Measurements from ENCODE around the gene OR51F2.
"Not testable (repeated sequence)": the region's sequence is repeated elsewhere in the genome, so short reads cannot be mapped to it uniquely, and the experiment has no call there.

The OR51F2 gene

DNA sequence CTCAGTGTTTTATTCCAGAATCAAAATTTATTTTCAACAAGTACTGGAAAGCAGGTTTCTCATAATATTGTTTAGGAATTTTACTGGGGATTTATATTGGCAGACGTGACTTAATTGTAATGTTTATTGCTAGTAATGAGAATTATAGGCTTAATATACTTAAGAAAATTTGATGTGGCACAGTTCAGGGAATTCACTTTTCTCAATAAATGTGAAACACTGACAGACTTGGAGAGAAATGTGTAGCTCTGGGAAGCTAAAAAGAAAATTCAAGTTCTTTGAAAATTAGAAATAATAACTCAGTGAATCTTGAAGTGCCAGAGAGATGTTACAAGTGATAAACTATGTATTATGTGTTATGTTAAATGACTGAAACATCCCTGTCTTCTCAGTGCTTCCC, at the start of gene OR51F2:
OR51F2 (plus strand) TSS at position 301 of the 400 bp plus-strand sequence. CDS start 101 bp downstream, outside the sequence.
- in situ Hi-C loops (cut with MboI; ENCODE audit: low sequenced_read_pairs) = no loop called here

DNA sequence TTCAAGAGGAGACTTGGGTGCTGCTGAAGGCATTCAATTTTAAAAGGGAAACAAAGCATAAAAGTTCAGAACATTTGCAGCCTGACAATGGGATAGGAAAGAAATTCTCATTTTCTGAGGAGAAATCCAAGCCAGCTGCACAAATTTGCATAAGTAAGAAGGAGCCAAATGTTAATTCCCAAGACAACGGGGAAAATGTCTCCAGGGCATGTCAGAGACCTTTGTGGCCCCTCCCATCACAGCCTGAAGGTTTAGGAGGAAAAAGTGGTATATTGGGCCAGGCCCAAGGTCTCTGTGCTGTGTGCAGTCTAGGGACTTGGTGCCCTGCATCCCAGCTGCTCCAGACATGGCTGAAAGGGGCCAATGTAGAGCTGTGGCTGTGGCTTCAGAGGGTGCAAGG, 38.7 kb upstream of the OR51F2 start:
- in situ Hi-C loops (cut with MboI; ENCODE audit: low sequenced_read_pairs) = no loop called here

DNA sequence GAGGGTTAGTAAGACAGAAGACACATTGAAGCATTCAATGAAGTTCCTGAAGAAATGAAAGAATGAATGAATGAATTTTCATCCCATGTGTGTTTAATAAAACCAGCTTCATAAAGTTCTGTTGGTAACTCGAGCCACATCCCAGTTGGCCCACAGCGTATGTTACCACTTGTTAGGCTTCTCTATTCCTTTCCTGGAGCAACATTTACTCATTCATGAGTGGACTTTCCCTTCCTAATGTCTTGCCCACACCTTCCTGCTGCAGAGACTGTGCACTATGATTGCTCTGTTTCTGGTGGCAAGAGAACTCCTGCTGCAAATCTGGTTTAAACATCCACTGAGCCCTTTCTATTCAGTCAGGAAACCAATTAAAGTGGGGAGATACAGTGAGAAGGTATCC, 23.9 kb upstream of the OR51F2 start:
- in situ Hi-C loops (cut with MboI; ENCODE audit: low sequenced_read_pairs) = no loop called here

DNA sequence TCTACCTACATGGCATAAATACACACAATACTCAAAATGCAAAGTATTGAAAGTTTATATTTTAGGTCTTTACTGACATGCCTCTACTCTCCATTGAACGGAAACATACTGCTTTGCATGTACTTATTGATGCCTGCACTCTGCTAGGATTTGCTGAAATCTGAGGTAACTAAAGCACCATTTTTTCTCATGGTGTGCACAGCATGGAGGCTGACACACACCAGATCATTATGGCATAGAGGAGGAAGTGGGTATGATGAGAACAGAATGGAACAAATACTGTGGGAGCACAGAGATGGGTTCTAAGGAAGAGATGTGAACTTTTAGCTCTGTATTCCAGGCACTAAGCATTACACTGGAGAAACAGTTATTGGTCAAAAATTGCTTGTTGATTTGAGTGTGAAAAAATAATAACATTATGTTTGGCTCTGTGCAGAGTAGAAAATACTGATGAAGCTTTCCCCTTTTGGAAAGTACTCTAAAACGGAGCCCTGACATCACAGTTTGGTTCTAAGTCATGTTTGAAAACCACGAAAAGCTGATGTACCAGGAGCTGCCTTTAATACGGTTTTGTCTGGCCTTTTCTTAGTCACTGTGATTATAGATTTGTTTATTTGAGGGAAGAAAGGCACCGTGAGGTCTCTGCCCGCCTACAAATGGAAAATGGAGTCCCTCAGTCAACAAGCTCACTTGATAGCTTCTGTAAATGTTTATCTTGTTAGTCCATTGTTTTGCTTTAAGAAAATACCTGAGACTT, 22.5 kb upstream of the OR51F2 start:
- in situ Hi-C loops (cut with MboI; ENCODE audit: low sequenced_read_pairs) = no loop called here

DNA sequence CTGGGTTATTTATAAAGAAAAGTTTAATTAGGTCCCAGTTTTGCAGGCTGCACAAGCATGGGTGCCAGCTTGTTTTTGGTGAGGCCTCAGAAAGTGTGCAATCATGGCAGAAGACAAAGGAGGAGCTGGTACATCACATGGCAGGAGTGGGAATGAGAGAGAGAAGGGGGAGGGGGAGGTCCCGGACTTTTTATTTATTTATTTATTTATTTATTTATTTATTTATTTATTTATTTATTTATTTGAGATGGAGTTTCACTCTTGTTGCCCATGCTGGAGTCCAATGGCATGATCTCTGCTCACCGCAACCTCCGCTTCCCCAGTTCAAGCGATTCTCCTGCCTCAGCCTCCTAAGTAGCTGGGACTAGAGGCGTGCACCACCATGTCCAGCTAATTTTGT, 19.8 kb upstream of the OR51F2 start:
- in situ Hi-C loops (cut with MboI; ENCODE audit: low sequenced_read_pairs) = not testable (repeated sequence)

DNA sequence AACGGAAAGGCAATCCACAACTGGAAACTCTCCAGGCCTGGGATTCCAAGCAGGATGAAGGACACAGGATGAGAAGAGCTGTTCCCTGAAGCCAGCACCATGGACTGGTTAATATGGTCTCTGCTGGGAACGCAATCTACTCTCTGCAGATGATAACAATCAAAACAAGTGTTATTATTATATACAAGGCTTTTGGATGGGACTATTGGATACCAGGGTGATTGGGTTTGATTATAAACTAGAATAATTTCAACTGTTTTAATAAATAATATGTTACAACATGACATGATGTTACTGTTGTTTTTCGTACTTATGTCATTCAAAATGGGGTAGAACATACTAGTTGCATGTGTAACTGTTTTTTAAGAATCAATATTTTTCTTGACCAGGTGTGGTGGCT, 16.8 kb upstream of the OR51F2 start, which contains the start of gene OR52R1:
OR52R1 (minus strand) TSS at position 101 of the 400 bp plus-strand sequence; CDS start at position 101, 0 bp downstream.
- in situ Hi-C loops (cut with MboI; ENCODE audit: low sequenced_read_pairs) = no loop called here

DNA sequence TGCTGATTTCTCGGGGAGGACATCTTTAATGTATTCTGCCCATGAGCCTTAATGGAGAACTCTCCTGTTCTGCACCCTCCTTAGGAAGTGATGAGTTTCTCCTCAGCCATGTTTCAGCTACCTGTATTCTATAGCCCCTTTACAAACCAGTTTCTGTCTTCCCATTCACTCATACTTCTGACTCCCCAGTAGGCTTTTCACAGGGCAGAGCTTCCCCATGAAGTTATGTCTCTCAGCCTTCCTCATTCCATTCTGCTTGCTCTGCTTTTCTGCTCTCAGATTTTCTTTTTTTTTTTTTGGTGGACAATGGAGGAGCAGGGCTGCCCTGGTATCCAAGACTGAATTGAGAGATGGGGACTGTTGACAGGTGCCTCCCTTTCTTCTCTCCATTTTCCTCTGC, 12.6 kb upstream of the OR51F2 start:
- in situ Hi-C loops (cut with MboI; ENCODE audit: low sequenced_read_pairs) = no loop called here

DNA sequence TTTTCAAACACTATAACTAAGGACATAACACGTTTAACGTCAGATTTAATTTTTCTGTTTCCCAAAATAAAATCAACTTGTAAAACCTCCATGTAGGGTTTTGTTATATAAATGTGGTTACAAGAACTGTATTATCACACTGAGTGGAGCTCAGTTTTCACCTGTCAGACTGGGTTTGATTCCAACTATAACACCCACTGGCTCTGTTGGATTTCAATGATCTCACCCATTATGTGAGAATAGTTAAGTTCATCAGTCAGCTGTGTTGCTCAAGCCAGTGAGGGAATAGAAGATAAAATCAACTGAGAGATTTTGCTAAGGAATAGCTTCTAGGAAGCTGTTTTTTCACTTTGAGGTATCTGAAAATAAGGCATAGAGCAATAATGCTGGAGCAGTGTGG, 11.9 kb upstream of the OR51F2 start:
- in situ Hi-C loops (cut with MboI; ENCODE audit: low sequenced_read_pairs) = no loop called here

- in situ Hi-C loops (cut with MboI; ENCODE audit: low sequenced_read_pairs) = no loop called here
Observed at GRCh38 chr11:4825132-4825531, 4.0 kb downstream of the OR51F2 start.

DNA sequence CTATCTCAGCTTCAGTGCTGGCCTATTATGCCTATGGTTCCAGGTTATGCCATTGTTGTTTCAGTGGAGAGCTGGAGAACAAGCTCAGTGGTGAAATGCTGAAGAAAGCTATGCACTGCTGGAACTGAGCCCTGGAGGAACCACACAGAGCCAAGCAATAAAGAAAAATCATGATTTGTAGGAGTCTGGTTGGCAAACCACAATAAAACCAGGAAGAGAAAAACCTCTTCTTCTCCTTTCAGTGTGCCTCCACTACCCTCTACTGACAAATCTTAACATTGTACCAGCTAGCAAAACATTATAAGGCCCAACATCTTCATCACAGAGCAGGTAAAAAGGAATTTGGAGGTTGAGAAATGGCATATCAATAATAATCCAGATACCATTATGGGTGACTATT, 5.3 kb downstream of the OR51F2 start:
- in situ Hi-C loops (cut with MboI; ENCODE audit: low sequenced_read_pairs) = no loop called here

GRCh38 chr11:4830346-4830745, 9.2 kb downstream of the OR51F2 start:
- in situ Hi-C loops (cut with MboI; ENCODE audit: low sequenced_read_pairs) = no loop called here

DNA sequence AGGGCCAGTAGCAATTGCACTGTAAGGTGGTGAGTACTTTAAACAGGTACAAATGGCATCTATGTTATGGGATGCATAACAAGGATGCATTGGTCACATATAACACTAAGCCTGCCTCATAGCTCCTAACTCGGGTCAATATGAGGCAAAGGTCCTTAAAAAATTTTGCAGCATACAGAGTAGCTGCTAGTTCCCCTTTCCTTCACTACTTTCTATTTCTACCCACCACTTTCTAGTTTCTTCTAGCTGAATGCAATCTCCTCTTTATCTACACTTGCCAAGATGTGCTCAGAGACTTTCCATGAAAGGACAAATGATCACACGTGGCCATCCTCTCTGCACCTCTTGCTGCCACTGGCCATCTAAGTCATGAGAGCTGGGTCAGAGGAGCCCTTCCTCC, 9.8 kb downstream of the OR51F2 start:
- in situ Hi-C loops (cut with MboI; ENCODE audit: low sequenced_read_pairs) = no loop called here

DNA sequence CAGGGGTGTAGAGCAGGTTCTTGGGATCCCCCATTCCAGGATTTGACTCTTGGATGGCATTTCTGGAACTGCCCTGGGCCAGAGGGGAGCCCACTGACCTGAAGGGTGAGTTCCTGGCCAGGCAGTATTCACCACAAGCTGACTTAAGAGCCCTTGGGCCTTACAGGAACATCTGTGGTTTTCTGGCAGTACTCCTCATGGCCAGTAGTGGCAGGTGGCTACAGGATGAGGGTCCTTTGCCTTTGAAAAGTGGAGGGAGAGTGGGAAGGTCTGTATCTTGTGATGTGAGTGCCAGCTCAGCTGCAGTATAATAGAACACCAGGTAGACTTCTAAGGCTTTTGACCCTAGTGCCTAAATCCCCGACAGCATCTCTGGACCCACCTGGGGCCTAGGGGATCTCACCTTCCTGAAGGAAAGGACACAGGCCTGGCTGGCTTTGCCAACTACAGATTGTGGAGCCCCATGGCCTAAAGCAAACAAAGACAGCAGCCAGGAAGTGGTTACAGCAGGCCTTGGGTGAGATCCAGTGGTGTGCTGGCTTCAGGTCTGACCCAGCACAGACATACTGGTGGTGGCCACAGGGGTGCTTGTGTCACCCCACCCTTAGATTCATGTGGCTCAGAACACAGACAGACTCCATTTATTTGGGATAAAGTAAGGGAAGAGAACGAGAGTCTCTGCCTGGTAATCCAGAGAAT, 18.9 kb downstream of the OR51F2 start:
- in situ Hi-C loops (cut with MboI; ENCODE audit: low sequenced_read_pairs) = no loop called here

GRCh38 chr11:4848908-4849532, 27.9 kb downstream of the OR51F2 start, which contains the start of gene OR51S1:
OR51S1 (minus strand) TSS chr11:4849208; CDS start chr11:4849208, 0 bp downstream.
- in situ Hi-C loops (cut with MboI; ENCODE audit: low sequenced_read_pairs) = no loop called here

DNA sequence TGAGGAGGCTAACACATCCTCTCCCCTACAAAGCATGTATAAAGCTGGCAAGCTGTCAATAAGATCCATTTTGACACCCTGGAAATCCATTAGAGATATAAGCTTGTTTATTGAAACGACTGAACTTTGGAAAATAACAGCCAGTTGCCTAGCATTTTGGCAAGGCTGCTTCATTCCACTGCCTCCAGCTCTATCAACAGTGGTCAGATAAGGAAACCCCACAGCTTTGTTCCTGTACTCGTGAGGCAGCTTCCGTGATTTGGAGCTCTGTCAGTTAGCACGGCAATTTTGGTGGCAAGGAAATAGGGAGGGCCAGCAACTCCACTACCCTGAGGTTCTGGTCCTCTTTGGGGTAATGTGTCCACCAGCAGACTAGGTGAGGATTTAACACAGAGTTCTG, 29.9 kb downstream of the OR51F2 start:
- in situ Hi-C loops (cut with MboI; ENCODE audit: low sequenced_read_pairs) = no loop called here

DNA sequence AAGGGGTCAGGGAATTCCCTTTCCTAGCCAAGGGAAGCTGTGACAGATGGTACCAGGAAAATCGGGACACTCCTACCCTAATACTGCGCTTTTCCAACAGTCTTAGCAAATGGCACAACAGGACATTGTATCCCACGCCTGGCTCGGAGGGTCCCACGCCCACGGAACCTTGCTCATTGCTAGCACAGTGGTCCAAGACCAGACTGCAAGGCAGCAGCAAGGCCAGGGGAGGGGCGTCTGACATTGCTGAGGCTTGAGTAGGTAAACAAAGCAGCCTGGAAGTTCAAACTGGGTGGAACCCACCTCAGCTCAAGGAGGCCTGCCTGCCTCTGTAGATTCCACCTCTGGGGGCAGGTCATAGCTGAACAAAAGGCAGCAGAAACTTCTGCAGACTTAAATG, 33.2 kb downstream of the OR51F2 start:
- in situ Hi-C loops (cut with MboI; ENCODE audit: low sequenced_read_pairs) = not testable (repeated sequence)

DNA sequence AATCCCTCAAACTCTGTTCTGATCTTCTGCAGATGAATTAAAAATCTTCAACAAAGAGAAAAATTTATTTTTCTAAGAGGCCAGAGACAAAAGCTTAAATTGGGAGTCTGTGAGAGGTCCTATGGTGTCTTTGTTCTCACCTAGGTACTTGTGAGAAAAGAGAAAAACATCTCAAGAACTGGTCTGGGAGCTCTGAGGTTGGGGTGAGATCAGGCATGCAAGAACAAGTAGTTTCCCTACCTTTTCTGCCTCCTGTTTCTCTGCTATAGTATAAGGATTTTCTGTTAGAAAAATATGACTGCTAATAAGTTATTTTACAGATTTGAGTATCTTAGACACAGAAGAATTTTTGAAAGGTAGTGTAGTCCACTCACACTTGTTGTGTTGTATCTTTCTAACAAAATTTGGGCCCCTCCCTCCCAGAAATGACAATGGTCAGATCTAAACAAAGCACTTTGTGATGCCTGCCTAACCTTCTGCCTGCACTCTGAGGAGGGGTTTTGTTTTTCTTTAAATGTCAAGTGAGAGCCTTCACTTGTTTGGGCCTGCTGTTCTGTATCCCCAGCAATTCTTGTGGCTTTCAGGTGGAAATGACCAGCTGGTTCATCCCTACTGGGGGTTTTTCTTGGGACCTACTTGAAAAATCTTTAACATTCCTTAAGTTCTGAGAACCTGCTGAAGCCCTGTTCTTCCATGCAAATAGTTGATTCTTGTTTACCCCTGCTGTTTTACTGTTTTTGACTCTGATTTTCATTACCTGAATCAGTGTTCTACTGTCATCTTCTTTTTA, 41.5 kb downstream of the OR51F2 start:
- in situ Hi-C loops (cut with MboI; ENCODE audit: low sequenced_read_pairs) = no loop called here

DNA sequence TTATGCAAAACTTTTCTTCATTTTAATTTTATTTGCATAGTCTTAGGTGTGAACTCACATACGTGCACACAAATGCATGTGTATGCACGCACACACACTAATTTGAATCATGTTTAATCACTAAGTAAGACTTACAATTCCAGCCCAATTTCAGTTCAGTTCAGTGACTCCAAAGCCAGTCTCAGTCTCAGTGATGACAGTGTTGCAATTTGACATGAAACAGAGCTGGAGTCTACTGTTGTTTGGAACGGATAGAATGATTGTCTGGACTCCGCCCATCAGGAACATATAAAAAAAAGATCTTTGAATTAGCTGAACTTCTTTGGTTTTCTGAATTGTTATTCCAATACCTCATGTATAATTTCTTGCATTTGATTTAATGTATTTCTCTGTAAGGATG, 42.8 kb downstream of the OR51F2 start:
- in situ Hi-C loops (cut with MboI; ENCODE audit: low sequenced_read_pairs) = no loop called here

DNA sequence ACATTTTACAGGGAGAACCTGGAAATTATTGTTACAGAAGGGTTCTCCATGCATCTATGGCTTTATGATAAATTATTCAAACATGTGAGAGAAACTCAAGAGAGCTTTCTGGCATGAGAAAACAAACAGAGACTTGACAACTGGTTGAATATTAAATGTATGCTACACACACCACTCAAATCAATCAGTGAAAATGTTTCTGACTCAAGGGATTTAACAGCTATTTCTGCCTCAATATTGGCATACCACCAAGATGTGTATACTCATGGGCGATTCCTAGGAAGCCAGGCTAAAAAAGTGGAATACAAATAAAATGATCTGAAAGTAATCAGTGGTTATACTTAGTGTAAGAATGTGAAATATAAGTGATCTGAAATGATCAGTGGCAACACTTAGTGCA, 44.7 kb downstream of the OR51F2 start:
- in situ Hi-C loops (cut with MboI; ENCODE audit: low sequenced_read_pairs) = no loop called here

All from HL-60/S4 treated with phorbol 12-myristate 13-acetate at 8.2 ng/mL for 4 days and 3 days (cell line).